Measurements from ENCODE around the gene GIPC2.

DNA sequence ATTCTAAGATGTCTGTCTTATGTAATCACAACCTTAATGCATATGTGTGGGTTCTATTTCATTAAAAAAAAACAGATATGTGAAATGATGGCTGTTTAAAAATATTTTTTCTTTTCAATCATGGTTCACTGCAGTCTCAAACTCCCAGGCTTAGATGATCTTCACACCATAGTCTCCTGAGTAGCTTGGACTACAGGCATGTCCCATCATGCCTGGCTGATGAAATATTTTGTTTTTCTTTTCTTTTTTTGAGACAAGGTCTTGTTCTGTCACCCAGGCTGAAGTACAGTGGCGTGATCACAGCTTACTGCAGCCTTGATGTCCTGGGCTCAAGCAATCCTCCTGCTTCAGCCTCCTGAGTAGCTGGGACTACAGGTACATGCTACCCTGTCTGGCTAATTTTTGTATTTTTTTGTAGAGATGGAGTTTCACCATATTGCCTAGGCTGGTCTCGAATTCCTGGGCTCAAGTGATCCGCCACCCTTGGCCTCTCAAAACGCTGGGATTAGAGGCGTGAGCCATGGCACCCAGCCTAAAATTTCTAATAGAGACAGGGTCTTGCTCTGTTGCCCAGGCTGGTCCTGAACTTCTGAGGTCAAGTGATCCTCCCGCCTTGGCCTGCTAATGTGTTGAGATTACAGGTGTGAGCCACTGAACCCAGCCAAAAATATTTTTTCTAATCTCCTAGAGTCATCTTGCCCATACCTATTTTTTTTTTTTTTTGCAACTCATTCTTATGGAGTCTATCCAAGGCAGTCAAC is 67.6 kb downstream of the GIPC2 start:
- TF ChIP-seq CTCF (conservative IDR thresholded peaks at IDR 0.05 in 1 of 2, IDR thresholded peaks at IDR 0.05 in 1 of 2; ENCODE audit: low read depth in 1 of 2, low read length in 2 of 2), result no peak
- no peak for TF ChIP-seq EZH2 (IDR thresholded peaks at IDR 0.05; ENCODE audit: low read length, missing control alignments)

Data from fibroblast of lung (primary cell).